Activated naive CD4-positive, alpha-beta T cell treated with anti-CD3 and anti-CD28 coated beads, Interleukin-2, amount 50 U/mL, for 16 hours (primary cell): Measurements from ENCODE around the gene HLA-DRA.
"Not testable (repeated sequence)": the region's sequence is repeated elsewhere in the genome, so short reads cannot be mapped to it uniquely, and the experiment has no call there.

Source experiments
- DNase-seq: peaks from one replicate; pipeline ENCODE4 v3.0.0-alpha.2; 2020

HLA-DRA gene

GRCh38 chr6:32432050-32432450 lies 7.6 kb upstream of the HLA-DRA start:
- no peak for DNase-seq

GRCh38 chr6:32433950-32434349 lies 5.7 kb upstream of the HLA-DRA start:
- DNase-seq: not testable (repeated sequence)

- no peak for DNase-seq
These were observed 3.5 kb upstream of the HLA-DRA start for GRCh38 chr6:32436186-32436585.

GRCh38 chr6:32436995-32437836 lies 2.5 kb upstream of the HLA-DRA start:
- DNase-seq: no peak

- DNase-seq: no peak
These were observed 548 bp upstream of the HLA-DRA start for GRCh38 chr6:32439139-32439538.

GRCh38 chr6:32442243-32442667 lies 2.6 kb downstream of the HLA-DRA start:
- DNase-seq: no peak

- no peak for DNase-seq
These were observed 3.4 kb downstream of the HLA-DRA start for GRCh38 chr6:32442977-32443552.

GRCh38 chr6:32444433-32444832 lies 4.7 kb downstream of the HLA-DRA start:
- no peak for DNase-seq

- no peak for DNase-seq
These were observed 5.7 kb downstream of the HLA-DRA start for GRCh38 chr6:32445321-32445854.

- no peak for DNase-seq
These were observed 8.2 kb downstream of the HLA-DRA start for GRCh38 chr6:32447932-32448331.

- no peak for DNase-seq
These were observed 9.5 kb downstream of the HLA-DRA start for GRCh38 chr6:32449088-32449736.

GRCh38 chr6:32457054-32457453 lies 17.4 kb downstream of the HLA-DRA start:
- no peak for DNase-seq

GRCh38 chr6:32459781-32460424 lies 20.2 kb downstream of the HLA-DRA start:
- no peak for DNase-seq

GRCh38 chr6:32460528-32460927 lies 20.8 kb downstream of the HLA-DRA start:
- no peak for DNase-seq

- DNase-seq: no peak
These were observed 21.8 kb downstream of the HLA-DRA start for GRCh38 chr6:32461493-32461892.

GRCh38 chr6:32462609-32463008 lies 22.9 kb downstream of the HLA-DRA start:
- DNase-seq: peak; percentile 30

GRCh38 chr6:32467743-32468503 lies 28.2 kb downstream of the HLA-DRA start:
- not testable (repeated sequence) for DNase-seq

- DNase-seq: no peak
These were observed 33.2 kb downstream of the HLA-DRA start for GRCh38 chr6:32472781-32473375.

- DNase-seq: not testable (repeated sequence)
These were observed 34.0 kb downstream of the HLA-DRA start for GRCh38 chr6:32473376-32474348.

GRCh38 chr6:32475392-32476206 lies 35.9 kb downstream of the HLA-DRA start:
- DNase-seq: no peak
